Stimulated activated CD8-positive, alpha-beta memory T cell treated with anti-CD3 and anti-CD28 coated beads, Interleukin-4, amount 100 ng/mL, for 24 hours (primary cell): ENCODE data around the gene BANF2.

Experiments used
- DNase-seq: peaks from one replicate; pipeline ENCODE4 v3.0.0-alpha.2; 2020; ENCODE audit warnings: low read depth

Gene BANF2

DNA sequence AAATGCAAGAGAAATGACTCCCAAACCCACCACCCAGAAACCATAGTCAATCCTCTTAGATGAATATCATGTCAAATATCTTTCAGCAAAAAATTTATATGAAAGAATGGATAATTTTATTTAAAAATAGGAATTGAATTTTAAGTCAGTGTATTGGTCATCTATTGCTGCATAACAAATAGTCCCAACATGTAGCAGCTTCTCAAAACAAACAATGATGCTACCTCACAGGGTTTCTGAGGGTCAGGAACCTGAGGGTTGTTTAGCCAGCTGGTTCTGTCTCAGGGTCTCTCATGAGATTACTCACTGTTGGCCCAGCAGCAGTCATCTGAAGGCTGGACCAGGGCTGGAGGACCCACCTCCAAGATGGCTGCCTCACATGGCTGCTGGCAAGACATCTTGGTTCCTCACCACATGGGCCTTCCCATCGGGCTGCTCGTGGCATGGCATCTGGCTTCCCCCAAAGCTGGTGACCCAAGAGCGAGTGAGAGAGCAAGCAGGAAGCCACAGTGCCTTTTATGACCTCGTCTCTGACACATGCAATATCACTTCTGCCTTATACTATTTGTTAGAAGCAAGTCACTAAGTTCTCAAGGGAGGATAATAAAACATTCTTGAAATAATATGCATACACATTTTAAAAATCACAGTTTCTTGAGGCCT lies 36.3 kb downstream of the BANF2 start:
- no peak for DNase-seq

DNA sequence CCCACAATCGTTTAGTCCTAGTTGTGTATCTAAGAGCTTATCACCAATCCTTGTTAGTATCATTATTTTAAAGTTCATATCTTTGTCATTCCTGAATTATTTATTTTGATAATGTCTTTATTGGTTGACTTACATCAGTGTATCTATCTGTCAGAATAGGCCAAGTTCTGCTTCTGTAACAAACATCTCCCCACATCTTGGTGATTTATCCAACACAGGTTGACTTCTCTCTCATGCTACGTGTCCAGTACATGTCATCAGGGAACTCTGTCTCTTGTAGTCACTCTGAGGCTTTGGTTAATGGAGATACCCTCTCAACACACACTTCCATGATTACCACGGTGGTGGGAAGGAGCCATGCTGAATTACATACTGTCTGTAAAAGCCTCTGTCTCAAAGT lies 38.4 kb downstream of the BANF2 start:
- DNase-seq = no peak

DNA sequence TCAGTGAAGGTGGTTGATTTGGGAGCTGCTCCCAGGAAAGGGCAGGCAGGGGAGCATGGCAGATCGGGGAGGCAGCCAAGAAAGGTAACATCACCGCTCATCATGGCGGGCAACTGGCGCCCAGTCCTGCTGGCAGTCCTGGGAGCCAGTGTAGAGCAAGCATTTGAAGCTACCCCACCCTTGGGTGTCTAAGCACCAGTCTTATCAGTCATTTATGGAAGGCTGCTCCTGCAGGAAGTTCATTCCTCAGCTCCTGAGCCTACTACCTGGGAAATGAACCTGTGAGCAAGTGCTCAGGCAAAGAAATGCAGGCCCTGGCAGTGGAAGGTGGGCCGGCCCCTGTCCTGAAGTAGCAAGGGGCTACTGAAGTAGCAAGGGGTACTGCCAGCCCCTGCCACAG lies 41.5 kb downstream of the BANF2 start:
- DNase-seq = no peak

DNA sequence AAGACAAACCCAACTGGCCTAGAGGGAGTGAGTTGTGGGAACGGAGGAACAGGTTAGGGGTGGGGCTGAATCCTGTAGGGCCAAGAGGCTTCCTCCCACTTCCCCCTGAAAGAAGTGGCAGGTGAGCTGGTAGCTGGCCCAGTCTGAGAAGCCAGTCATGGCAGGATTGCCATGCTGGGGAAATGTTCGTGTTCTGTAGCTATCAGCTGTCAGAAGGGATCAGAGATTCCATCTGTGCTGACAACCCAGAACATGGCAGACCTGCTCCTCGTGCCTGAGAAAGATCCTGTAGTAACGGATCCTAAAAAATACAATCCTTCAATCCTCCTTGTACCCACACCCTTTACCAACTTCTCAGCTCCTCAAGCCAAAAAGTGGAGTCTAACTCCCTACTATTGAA lies 43.0 kb downstream of the BANF2 start:
- DNase-seq = no peak

DNA sequence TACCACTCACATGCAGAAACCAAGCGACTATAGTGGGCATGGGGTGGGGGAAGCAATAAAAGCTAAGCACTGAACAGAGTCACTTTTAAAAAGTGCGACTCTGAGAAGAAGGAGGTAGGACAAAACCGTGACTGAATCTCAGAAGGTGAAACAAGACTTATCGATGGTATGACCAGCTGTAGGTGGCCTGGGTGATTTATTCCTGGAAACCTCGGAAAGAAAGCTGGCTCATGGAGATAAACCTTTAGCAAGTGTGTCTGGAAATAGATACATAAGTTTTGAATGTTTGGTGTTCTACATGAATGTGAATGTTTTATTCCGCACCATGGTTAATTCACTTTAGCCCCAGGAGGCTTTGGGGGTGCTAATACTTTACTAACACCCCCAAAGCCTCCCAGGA lies 43.9 kb downstream of the BANF2 start:
- no peak for DNase-seq

DNA sequence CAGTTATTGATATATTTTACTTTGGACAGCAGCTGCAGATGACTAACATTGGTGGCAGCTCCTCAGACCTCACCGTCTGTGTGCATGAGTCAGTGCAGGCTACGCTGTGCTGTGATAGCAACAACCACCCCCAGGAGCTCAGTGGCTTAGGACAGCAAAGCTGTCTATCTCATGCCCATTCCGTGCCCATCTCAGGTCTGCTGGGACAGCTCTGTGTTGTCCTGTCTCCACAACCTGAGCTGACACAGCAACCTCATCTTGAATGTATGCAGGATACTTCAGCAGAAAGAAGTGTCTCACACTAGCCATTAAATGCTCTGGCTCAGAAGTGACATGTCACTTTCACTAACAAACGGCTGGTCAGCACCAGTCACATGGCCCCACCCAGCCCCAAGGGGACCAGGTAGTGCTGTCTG lies 47.7 kb downstream of the BANF2 start:
- no peak for DNase-seq

DNA sequence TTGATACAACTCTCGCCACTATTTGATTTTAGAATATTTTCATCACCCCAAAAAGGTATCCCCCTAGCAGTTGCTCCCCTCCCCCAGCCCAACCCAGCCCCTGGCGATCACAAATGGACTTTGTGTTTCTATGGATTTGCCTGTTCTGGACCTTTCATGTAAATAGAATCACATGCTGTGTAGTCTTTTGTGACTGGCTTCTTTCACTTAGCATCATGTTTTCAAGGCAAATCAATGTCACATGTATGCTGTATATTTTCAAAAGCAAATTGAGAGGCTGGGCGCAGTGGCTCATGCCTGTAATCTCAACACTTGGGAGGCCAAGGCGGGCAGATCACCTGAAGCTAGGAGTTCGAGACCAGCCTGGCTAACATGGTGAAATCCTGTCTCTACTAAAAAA lies 48.5 kb downstream of the BANF2 start:
- DNase-seq = no peak

DNA sequence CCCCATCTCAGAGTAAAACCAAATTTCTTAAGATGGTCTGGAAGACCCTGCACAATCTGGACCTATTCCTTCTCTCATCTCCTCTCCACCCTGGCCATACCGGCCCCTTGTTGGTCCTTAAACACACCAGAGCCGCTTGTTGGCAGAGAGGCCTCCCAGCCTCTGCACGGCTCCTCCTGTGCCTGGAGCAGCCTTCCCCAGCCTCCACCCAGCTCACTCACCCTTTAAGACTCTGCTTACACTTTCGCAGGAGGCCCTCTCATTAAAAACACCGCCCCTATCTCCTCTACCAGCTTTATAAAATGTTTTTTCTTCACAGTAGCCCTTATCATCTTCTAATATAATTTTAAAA lies 49.8 kb downstream of the BANF2 start:
- DNase-seq = no peak

DNA sequence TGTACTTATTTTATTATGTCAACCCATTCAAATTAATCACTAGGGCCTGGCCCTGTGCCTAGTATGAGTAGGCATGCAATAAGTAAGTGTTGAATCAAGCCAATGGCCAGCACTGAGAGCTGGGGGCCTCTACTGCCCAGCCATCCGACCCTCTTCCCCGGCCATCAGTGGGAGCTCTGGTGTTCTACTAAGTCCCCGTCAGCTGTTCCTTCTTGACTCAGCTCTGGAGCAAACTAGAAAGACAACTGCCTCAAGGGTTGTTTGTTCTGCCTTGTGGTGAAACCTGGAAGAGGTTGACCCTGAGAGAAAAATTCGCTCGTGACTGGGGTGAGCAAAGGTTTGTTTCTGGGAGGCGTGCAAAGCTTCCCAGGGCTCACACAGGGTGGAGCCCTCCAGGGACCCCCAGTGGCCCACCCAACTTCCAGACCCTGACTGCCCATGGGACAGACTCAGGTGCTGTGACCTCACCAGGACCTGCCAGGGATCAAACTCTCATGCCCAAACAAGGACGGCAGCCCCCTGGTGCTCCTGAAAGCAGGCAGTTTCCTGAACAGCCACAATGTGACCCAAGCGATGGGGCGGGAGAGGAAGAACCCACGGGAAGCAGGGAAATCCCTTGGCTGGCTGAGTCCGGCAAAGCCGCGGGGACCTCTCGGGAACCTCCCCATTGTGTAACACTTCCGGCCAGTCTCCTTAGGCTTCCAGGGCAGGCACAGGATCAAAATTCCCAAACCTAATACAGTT lies 50.4 kb downstream of the BANF2 start:
- DNase-seq = no peak

DNA sequence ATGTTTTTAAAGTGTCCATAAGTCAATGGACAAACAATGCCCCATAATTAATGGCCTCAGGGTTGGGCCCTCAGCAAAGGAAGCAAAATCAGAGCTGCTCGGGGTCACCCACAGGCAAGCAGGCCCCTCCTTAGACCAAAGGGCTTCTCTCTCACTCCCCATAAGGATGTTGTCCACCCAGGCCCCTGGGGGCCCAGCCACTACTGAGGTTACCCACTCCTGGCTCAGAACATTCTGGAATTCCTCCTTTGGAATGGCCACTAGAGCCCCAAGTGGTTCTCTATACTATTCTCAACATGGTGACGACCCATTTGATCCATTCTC lies 50.9 kb downstream of the BANF2 start:
- no peak for DNase-seq

DNA sequence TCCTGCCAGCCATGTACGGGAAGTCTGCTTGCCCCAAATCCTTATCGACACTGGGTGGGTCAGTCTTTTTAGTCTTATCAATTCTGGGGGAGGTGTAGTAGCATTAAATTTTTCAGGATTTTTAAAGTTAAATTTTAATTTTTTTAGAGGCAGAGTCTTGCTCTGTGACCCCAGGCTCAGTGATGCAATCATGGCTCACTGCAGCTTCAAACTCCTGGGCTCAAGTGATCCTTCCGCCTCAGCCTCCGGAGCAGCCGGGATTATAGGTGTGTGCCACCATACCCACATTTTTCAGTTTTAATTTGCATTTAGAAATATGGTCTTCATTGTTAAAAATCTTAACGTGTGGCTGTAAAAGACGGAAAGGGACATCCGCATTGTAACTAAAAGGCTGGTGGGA lies 51.9 kb downstream of the BANF2 start:
- no peak for DNase-seq

DNA sequence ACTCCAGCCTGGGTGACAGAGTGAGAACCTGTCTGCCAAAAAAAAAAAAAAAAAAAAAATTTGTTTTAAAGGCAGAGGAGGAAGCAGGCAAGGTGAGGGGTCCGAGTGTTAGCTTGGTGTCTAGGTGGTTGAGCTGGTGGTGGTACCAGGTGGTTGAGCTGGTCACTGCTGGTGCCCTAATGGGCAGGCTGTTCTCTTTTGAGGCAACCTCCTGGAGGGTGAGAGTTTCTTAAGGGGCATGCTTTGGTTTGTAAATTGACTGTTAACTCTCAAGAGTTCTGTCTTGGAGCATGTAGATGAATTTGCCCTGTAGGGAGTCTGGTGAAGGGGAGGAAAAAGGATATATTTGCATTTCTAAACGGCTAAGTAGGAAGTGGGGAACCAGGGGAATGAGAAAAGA lies 52.7 kb downstream of the BANF2 start:
- no peak for DNase-seq

DNA sequence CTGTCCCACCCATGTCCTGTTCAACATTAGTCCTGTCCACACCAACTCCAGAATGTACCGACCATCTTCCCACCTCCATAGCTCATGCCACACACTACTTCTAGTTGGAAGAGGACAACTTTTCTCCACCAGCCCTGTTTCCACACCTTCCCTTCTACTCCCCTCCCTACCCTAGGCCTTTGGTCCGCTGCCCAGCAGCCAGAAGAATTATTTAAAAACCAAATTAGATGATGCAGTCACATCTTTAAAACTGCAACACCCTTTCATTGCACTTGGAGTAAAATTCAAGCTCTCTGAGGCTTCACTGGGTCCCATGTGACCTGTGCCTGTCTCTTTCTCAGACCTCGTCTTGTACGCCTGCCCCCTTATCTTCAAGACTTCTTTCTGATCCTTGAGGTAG lies 53.8 kb downstream of the BANF2 start:
- no peak for DNase-seq

DNA sequence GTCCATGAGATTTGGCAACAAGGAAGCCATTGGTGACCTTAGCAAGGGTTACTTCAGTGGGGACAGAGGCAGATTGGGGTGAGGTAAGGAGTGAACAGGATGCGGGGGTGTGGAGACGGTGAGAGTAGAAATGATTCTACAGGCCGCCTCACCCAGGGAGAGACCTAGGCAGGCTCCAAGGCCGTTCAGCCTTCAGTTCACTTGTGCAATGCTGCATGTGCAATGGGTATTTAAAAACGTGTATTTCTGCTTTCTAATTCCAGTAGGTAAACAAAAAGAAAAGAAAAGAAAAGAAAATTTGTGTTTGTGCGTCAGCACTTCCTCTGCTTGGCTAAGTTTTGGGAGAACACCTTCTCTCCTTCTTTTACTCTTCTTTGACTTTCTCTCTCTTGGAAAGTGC lies 56.8 kb downstream of the BANF2 start:
- DNase-seq = no peak

DNA sequence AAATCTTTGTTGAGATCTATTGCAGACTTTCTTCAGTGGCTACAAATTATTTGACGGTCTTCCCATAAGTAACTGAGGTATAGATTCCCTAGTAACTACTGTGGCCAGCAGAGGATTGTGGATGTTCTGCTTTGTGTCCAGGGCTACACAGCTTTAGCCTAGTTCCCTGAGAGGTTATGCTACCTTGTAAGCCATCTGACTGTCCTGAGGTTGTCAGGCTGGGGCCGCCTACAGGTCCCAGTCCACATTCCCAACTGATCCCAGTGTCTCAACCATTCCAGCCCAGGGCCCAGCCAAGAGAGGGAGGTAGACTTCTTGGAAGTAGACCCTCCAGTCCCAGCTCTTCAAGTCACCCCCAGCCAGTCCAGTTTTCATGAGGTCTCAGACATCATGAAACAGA lies 57.7 kb downstream of the BANF2 start:
- DNase-seq = no peak

DNA sequence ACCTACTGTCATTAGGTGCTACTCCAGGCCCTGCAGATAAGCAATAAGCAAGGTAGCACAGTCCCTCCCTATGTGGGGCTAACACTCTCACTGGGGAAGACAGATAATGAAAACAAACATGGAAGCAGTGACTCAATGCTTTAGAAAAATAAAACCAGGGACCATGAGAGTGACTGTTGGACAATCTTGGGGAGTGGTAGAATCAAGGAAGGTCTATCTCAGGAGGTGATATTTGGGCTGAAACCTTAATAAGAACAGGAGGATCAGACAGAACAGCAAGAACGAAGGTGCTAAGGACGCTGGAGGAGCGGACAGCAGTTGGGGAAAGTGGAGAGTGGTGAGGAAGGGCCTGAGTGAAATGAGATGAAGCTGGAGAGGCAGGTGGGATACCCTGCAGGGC lies 58.2 kb downstream of the BANF2 start:
- no peak for DNase-seq

DNA sequence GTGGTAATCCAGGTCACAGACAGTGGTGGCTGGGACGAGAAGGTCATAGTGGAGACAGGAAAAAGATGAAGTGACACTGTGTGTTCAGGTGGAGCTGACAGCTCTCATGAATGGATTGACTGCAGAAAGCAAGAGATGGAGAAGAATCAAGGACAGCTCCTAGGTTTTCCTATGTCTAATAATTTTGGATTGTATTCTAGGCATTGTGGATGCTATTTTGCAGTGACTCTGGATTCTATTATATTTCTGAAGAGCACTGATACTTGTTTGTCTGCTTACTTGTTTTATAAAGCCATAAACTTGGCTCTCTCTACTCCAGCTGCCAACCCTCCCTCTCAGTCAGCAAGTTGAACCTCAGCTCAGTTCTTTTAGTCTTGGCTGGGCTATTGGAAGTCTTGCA lies 58.7 kb downstream of the BANF2 start:
- no peak for DNase-seq

DNA sequence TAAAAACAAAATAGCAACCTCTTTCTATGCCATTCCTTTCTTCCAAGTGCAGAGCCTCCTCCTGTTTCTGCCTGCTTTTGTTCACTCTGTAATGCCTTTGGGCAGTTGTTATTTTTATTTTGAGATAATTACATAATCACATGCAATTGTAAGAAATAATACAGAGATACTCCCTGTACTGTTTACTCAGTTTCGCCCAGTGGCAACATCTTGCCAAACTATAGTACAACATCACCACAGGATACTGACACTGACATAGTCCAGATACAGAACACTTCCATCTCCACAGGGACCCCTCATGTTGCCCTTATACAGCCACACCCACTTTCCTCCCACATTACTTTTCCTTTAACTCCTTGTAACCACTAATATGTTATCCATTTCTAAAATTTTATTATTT lies 59.7 kb downstream of the BANF2 start:
- DNase-seq = no peak

DNA sequence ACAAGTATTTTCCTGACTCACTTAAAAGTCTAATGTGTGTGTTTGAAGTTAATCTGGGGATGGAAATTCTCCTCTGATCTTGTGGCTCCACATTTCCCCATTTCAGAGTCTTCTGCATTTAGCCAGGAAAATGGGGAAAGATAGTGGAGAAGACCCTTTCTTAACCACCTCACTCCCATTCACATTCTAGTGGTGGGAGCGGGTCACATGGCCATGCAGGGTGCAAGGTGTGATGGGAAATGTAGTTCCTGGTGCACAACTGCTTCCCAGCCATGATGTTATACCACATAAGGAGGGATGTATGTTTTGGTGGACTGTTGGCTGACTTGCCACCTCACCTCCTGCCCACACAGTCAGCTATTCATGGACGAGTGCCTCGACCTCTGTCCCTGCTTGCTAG lies 61.8 kb downstream of the BANF2 start:
- DNase-seq = no peak

DNA sequence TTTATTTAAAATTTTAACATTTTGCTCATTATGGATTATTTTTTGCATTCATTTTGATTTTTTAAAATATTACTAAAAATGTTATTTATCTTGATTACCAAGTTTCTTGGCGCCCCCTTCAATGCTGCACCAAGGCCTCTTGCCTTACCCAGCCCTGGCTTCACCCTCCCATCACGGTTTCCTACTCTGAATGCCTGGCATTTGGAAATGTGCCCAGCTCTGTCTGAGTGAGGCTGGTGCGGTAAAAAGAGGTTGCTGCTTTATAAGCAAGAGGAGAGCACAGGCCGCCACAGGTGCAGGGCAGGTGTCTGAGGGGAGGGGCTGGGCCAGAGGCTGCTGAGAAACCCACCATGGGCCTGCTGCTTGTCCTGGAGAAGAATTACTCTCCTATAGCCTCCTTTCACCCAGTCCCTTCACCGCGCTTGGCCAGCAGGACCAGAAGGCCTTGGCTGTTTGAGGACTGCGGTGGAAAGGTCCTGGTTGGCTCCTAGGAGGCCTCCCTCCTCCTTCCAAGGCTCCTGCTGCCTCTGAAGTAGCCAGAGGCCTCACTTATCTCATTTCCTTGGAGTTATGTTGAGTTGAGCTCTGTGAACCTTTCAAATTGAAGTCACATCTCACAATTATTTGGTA lies 62.6 kb downstream of the BANF2 start:
- no peak for DNase-seq

DNA sequence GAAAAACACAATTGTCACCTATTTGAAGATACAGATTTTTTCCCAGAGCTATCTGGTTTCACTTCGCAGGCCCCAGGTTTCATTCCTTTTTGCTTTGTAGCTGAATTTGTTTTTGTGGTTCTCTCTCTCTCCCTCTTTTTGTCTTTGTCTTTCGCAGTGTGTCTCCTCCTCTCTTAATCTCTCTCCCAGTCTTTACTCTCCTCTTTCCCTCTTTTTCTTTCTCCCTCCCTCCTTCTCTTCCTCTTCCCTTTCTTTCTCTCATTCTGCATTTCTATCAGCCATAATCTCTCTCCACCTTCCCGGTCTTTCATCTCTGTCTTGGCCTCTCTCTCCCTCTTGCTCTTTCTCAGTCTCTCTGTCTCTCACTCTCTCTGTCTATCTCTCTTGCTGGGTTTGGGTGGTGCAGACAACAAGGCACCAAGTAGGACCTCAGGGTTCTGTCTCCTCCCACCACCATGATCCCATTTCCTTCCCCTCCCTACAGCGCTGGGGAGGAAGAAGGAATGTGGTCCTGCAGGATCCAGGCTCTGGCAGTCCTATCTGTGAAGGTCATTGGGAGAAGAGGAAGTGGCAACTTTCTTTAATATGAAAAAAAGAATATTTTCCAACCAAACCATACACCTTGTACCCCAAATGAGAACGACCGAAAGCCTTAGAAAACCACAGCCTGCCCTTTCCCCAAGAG lies 63.2 kb downstream of the BANF2 start:
- no peak for DNase-seq

DNA sequence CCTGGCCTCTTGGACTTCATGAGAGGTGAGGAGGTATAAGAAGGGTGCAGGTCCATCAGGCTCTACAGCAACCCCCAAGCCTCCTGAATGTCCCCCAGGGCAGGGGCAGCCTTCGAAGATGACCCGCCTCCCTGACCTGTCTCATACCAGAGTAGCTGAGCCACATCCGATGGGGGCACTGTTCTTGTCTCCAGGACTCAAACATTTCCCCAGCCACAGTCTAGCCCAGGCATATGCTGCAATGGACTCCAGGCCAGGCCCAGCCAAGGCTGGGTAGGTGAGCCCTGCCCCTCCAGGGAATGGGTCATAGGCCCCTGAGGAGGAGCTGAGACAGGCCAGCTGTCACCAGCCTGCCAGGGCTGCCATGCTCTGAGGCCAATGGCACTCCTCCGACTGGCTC lies 65.3 kb downstream of the BANF2 start:
- DNase-seq = no peak

DNA sequence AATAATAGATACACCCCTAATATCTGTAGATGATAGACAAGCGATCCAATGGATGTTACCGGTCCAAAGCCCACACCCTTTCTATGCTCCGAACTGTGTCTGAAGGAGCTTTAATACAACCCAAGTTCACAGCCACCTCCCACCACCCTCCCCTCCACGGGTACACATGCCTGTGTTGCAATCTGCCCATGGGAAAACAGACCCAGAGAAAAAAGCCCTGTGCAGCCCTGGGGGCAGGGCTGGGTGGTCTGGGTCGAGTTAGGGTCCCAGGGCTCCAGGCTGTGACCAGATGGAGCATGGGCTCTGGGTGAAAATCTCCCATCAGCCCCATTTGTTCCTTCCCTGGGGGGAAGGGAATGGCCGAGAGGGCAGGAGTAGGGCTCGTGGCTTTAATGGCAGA lies 65.8 kb downstream of the BANF2 start:
- no peak for DNase-seq
